Measurements from ENCODE around the gene HARS1. TPM values are rescaled to one million over a fixed set of nuclear protein-coding genes. Genes with fewer than 3 reads are reported as not detected.

The HARS1 gene
- total RNA-seq = 10 to 100 TPM; 39.6 to 51.6 (median 43.9) TPM

- in situ Hi-C loops (cut with MboI; ENCODE audit: low pct_ligation_motif_present in 1 of 4, low pct_unique_long_range_greater_than_20kb in 1 of 4, low sequenced_read_pairs in 3 of 4) = loop anchor here in 1 of 4 donors (25.0 kb wide), 1 partner anchor 279 kb away; the partner anchor contains the start of gene ANKHD1
- Histone ChIP-seq H3K27ac (peak within 1 kb of the TSS; percentile 89 to 94 (median 92)), H3K4me1 (peaks cover 14 to 30% (median 16%) of the 10 kb centered on the region in 4 donors), H3K9me3 (no peaks in the 10 kb centered on the region), H3K27me3 (no peaks in the 10 kb centered on the region), H3K36me3 (peaks cover 0 to 44% (median 17%) of the 10 kb centered on the region in 4 donors), H3K4me3 (peak within 1 kb of the TSS; percentile 64 to 75 (median 70))
- WGBS, 2 donors (ENCODE audit: low coverage in 1 of 2) = 0 to 1% methylated on average over 2 to 61 of the region's 61 CpGs
- no peak for TF ChIP-seq EP300 (IDR thresholded peaks at IDR 0.05; ENCODE audit: low read depth)
- peak; percentile 75 for TF ChIP-seq POLR2A (IDR thresholded peaks at IDR 0.05)
- peak; percentile 71 to 87 (median 81) for TF ChIP-seq POLR2AphosphoS5 (IDR thresholded peaks at IDR 0.05)
- peak; percentile 94 for DNase-seq
- intact Hi-C loops (cut with DNase I; ENCODE audit: low total_unique reads) = no loop called here
Measured at GRCh38 chr5:140690941-140691924, at the start of gene HARS1, which contains the start of gene HARS2. TSS of gene HARS1 (minus strand) at chr5:140691370. CDS start at chr5:140691304, 66 bp downstream. TSS of gene HARS2 (plus strand) at chr5:140691455. CDS start at chr5:140691649, 194 bp downstream.

- in situ Hi-C loops (cut with MboI; ENCODE audit: low pct_ligation_motif_present in 1 of 4, low pct_unique_long_range_greater_than_20kb in 1 of 4, low sequenced_read_pairs in 3 of 4) (no loop called here), intact Hi-C loops (cut with DNase I; ENCODE audit: low total_unique reads) (no loop called here)
- Histone ChIP-seq H3K4me3 (no peak overlapping the region), H3K9me3 (no peaks in the 10 kb centered on the region), H3K27me3 (peaks cover 20% of the 10 kb centered on the region), H3K27ac (no peak overlapping the region), H3K36me3 (no peaks in the 10 kb centered on the region), H3K4me1 (no peaks in the 10 kb centered on the region)
- DNase-seq = no peak
- 58 to 100% methylated on average over 1 of the region's 1 CpG for WGBS, 2 donors (ENCODE audit: low coverage in 1 of 2)
- TF ChIP-seq CTCF (IDR thresholded peaks at IDR 0.05) (no peak), EP300 (IDR thresholded peaks at IDR 0.05; ENCODE audit: low read depth) (no peak), POLR2A (IDR thresholded peaks at IDR 0.05) (no peak), POLR2AphosphoS5 (IDR thresholded peaks at IDR 0.05) (no peak)
Measured at GRCh38 chr5:140737486-140737885, 46.3 kb upstream of the HARS1 start.

GRCh38 chr5:140734354-140734753, 43.2 kb upstream of the HARS1 start:
- no peaks in the 10 kb centered on the region for H3K9me3 ChIP-seq
- DNase-seq = no peak
- H3K27ac ChIP-seq = no peak overlapping the region
- TF ChIP-seq EP300 (IDR thresholded peaks at IDR 0.05; ENCODE audit: low read depth) (no peak), POLR2A (IDR thresholded peaks at IDR 0.05) (no peak), POLR2AphosphoS5 (IDR thresholded peaks at IDR 0.05) (no peak), CTCF (IDR thresholded peaks at IDR 0.05) (peak in 3 of 5 experiments; percentile 8 to 23 (median 10))
- intact Hi-C loops (cut with DNase I; ENCODE audit: low total_unique reads) = no loop called here
- H3K4me3 ChIP-seq = no peak overlapping the region
- WGBS, 2 donors (ENCODE audit: low coverage in 1 of 2) = 54 to 68% methylated on average over 6 to 7 of the region's 7 CpGs
- peaks cover 34% of the 10 kb centered on the region for H3K27me3 ChIP-seq
- no peaks in the 10 kb centered on the region for H3K36me3 ChIP-seq
- H3K4me1 ChIP-seq = no peaks in the 10 kb centered on the region
- in situ Hi-C loops (cut with MboI; ENCODE audit: low pct_ligation_motif_present in 1 of 4, low pct_unique_long_range_greater_than_20kb in 1 of 4, low sequenced_read_pairs in 3 of 4) = no loop called here

- DNase-seq = no peak
- WGBS, 2 donors (ENCODE audit: low coverage in 1 of 2) = 52 to 58% methylated on average over 4 of the region's 4 CpGs
- intact Hi-C loops (cut with DNase I; ENCODE audit: low total_unique reads) (no loop called here), in situ Hi-C loops (cut with MboI; ENCODE audit: low pct_ligation_motif_present in 1 of 4, low pct_unique_long_range_greater_than_20kb in 1 of 4, low sequenced_read_pairs in 3 of 4) (no loop called here)
- no peaks in the 10 kb centered on the region for H3K4me1 ChIP-seq
- TF ChIP-seq CTCF (IDR thresholded peaks at IDR 0.05) = no peak
- TF ChIP-seq POLR2AphosphoS5 (IDR thresholded peaks at IDR 0.05) = no peak
- TF ChIP-seq POLR2A (IDR thresholded peaks at IDR 0.05) = no peak
- TF ChIP-seq EP300 (IDR thresholded peaks at IDR 0.05; ENCODE audit: low read depth) = no peak
- H3K4me3 ChIP-seq = no peak overlapping the region
- no peaks in the 10 kb centered on the region for H3K9me3 ChIP-seq
- H3K27ac ChIP-seq = no peak overlapping the region
- H3K36me3 ChIP-seq = no peaks in the 10 kb centered on the region
- peaks cover 27% of the 10 kb centered on the region for H3K27me3 ChIP-seq
Measured at GRCh38 chr5:140733098-140733497, 41.9 kb upstream of the HARS1 start.

Data from transverse colon (tissue), 4 donors.